ENCODE data around the gene RAPGEF4.

DNA sequence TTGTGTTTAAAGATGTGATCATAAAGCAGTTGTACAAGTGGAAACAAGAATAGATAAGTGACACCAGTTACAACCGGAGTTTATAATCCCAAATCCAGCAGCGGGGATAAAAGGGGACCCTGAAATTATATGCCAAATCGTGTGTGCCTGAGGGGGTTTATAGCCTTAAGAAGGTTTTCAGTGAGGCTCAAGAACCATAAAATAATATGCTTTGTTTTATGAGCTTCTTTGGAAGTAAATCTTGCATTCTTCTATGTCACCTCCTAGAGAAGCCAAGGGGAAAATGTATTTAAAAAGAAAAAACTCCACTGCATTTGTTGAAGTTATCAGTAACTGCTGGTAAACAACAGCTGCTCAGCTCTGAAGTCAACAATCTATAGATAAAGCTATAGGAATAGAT, 314.2 kb downstream of the RAPGEF4 start:
- TF ChIP-seq POLR2AphosphoS5 (IDR thresholded peaks at IDR 0.05; ENCODE audit: low read depth, low read length) (no peak), CTCF (IDR thresholded peaks at IDR 0.05) (no peak), SIN3A (IDR thresholded peaks at IDR 0.05; ENCODE audit: borderline replicate concordance, insufficient read depth, low read depth, low read length) (no peak)
- TF ChIP-seq, protein P1, sequence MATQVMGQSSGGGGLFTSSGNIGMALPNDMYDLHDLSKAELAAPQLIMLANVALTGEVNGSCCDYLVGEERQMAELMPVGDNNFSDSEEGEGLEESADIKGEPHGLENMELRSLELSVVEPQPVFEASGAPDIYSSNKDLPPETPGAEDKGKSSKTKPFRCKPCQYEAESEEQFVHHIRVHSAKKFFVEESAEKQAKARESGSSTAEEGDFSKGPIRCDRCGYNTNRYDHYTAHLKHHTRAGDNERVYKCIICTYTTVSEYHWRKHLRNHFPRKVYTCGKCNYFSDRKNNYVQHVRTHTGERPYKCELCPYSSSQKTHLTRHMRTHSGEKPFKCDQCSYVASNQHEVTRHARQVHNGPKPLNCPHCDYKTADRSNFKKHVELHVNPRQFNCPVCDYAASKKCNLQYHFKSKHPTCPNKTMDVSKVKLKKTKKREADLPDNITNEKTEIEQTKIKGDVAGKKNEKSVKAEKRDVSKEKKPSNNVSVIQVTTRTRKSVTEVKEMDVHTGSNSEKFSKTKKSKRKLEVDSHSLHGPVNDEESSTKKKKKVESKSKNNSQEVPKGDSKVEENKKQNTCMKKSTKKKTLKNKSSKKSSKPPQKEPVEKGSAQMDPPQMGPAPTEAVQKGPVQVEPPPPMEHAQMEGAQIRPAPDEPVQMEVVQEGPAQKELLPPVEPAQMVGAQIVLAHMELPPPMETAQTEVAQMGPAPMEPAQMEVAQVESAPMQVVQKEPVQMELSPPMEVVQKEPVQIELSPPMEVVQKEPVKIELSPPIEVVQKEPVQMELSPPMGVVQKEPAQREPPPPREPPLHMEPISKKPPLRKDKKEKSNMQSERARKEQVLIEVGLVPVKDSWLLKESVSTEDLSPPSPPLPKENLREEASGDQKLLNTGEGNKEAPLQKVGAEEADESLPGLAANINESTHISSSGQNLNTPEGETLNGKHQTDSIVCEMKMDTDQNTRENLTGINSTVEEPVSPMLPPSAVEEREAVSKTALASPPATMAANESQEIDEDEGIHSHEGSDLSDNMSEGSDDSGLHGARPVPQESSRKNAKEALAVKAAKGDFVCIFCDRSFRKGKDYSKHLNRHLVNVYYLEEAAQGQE (IDR thresholded peaks at IDR 0.05; ENCODE audit: insufficient read depth in 1 of 2, low read depth in 2 of 2, low read length in 1 of 2): 0 out of 4 replicates have a peak, but pooled peaks of 1 of the 2 experiments have one; percentile 28

Measured in Panc1 (cell line).